ENCODE results near the gene FGD3.

- TF ChIP-seq, protein P1, sequence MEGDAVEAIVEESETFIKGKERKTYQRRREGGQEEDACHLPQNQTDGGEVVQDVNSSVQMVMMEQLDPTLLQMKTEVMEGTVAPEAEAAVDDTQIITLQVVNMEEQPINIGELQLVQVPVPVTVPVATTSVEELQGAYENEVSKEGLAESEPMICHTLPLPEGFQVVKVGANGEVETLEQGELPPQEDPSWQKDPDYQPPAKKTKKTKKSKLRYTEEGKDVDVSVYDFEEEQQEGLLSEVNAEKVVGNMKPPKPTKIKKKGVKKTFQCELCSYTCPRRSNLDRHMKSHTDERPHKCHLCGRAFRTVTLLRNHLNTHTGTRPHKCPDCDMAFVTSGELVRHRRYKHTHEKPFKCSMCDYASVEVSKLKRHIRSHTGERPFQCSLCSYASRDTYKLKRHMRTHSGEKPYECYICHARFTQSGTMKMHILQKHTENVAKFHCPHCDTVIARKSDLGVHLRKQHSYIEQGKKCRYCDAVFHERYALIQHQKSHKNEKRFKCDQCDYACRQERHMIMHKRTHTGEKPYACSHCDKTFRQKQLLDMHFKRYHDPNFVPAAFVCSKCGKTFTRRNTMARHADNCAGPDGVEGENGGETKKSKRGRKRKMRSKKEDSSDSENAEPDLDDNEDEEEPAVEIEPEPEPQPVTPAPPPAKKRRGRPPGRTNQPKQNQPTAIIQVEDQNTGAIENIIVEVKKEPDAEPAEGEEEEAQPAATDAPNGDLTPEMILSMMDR (conservative IDR thresholded peaks at IDR 0.05 in 1 of 2, IDR thresholded peaks at IDR 0.05 in 1 of 2; ENCODE audit: low read depth in 1 of 2, low read length in 2 of 2), result no peak
- TF ChIP-seq EZH2 (IDR thresholded peaks at IDR 0.05; ENCODE audit: low read length, missing control alignments), result no peak
These were observed 22.5 kb downstream of the FGD3 start for GRCh38 chr9:92969516-92970466.

Data from fibroblast of lung (primary cell).